Endometrial microvascular endothelial cells (primary cell): ENCODE measurements around the gene IPO11. TPM values are rescaled to one million over a fixed set of nuclear protein-coding genes. Genes with fewer than 3 reads are reported as not detected.

Experiments
- in situ Hi-C: cut with HindIII; loops from 2 replicates; pipeline ENCODE4 v1.10.0; 2017; ENCODE audit warnings: low sequenced_read_pairs, low pct_unique_long_range_greater_than_20kb; ENCODE audit errors: inconsistent ontology term
- total RNA-seq: library from RNA; depleted of rRNA; stranded (reverse); fragments of >200 nt; gene quantifications from one replicate; pipeline ENCODE4 v1.2.3, GENCODE V29; 2015; ENCODE audit errors: inconsistent ontology term

IPO11 gene
- total RNA-seq, 1 donor from 2014 or later, result 67.8 TPM

DNA sequence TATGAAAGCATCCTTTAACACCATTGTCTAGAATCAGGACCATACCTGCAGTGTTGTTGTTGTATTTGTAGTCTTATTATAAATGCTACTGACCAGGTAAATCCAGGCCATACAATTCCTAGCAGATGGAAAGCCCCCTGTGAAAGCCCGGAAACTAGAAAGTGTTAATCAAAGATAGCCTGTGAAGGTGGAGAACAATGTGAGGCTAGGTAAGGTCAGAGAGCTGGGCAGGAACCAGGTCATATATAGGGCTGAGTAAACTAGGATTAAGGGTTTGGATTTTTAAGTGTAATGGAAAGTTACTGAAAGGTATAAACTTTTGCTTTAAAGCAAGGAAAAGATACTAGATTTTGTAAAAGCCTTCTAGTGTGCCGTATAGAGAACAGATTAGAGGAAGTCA is 172.7 kb downstream of the IPO11 start:
- in situ Hi-C loops, result no loop called here

DNA sequence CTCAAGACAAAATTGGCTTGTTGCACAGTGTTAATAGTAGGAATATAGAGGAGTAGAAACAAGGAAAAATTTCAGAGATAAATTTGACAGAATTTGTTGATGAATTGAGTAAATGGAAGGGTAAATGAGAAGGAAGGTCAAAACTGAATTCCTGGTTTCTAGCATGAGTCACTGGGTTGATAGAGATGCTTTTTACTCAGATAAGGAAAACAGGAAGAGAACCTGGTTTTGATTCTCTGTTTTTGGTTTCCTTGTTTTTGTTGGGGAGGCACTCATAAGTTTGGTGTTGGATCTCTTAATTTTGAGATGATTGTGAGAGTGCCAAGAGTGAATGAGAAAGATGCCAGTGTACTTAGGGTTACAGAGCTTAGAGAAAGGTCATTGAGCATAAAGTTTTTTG is 173.2 kb downstream of the IPO11 start:
- in situ Hi-C loops, result no loop called here

- in situ Hi-C loops, result no loop called here
These were observed 175.2 kb downstream of the IPO11 start for GRCh38 chr5:62587737-62588136.

DNA sequence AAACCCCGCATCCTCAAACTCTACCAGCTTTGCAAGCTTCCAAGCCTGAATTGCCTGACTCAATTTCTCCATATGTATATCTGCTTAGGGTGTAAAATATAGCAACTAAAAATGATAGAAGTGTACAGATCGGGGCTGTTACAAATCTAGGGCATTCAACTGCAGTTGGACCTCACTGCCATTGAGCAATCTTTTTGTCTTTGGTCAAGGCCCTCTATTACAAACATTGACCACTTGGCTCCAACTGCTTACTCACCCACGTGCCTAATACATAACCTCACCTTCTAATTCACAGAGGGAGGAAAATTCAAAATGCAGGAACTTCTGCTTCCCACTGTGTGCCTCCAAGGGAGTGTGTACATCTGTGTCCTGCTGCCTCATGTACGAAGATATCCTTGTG is 176.1 kb downstream of the IPO11 start:
- in situ Hi-C loops, result no loop called here

GRCh38 chr5:62589504-62589903 is 176.9 kb downstream of the IPO11 start:
- in situ Hi-C loops, result no loop called here

DNA sequence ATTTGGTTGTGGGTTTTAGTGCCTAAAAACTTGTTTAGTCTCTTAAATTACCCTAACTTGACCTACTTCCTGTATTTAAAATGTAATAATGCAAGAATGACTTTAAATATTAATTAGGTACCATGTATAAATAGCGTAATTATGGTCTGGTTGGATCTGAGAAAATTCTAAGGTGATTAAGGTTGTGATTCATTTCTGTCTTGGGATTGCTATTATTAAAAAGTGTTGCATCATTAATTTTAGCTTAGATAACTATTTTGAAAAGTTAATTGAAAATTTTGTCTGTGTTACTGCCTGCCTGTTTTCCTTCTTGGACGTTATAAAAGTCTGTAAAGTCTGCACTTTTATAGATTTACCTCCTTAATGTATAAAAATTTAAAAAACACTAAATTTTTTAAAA is 177.8 kb downstream of the IPO11 start:
- in situ Hi-C loops, result no loop called here

GRCh38 chr5:62592558-62592957 is 180.0 kb downstream of the IPO11 start:
- in situ Hi-C loops, result no loop called here

GRCh38 chr5:62593331-62593730 is 180.8 kb downstream of the IPO11 start:
- in situ Hi-C loops, result no loop called here

- in situ Hi-C loops, result no loop called here
These were observed 181.9 kb downstream of the IPO11 start for GRCh38 chr5:62594364-62594984.

GRCh38 chr5:62596096-62596495 is 183.5 kb downstream of the IPO11 start:
- in situ Hi-C loops, result no loop called here

DNA sequence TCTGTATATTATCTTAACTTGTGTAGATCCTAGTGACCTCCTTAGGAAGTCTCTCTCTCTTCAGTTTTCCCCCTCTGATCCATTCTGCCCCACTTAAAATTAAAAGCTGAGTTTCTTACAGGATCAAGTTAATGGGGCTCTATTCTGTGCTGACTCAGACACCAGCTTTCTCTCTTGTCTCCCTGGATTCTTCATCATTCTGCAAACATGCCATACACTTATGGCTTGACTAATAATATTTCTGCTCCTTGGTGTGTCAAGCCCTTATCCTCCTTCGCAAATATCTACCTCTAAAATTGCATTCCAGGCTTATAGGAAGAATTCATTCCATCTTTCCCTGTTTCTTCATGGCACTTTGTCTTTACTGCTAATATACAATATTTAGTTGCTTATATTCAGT is 184.1 kb downstream of the IPO11 start:
- in situ Hi-C loops, result no loop called here

- in situ Hi-C loops, result no loop called here
These were observed 184.8 kb downstream of the IPO11 start for GRCh38 chr5:62597314-62597713.

DNA sequence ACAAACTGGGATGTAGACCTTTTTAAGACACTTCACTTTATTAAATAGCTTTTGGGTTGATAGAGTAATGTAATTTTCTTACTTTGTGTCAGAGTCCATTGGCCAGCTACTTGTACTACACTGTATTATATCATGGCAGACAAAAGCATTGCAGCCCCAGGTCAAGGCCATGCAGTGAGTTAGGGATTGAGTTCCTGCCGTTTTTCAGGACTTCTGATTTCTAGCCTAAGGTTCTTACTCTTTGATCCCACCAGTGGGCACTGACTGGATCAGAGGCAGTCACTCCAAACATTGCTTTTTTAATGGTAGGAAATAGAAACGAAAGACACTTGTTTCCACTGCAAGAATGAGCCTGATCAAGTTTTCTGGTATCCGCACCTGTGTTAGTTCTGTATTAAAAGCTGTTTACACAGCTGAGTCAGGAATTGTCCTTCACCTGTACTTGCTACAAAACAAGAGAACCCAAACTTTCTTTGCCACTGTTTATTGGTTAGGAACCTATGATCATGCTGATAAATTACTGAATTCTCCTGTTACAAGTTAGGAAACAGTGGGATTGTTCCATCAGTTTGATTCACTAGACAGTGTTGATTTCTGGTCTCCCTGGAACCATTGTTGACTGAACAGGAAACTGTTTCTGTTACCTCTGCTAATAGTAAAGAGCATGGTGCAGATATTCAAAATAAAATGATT is 188.1 kb downstream of the IPO11 start:
- in situ Hi-C loops, result no loop called here

DNA sequence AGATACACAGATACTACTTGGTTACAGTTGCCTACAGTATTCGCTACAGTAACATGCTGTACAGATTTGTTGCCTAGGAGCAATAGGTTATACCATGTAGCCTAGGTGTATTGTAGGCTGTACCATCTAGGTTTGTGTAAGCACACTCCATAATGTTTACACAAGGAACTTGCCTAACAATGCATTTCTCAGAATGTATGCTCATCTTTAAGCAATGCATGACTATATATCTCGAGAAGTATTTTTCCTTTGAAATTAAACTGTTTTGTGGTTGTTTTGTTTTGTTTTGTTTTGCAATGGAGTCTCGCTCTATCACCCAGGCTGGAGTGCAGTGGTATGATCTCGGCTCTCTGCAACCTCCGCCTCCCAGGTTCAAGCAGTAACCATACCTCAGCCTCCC is 191.4 kb downstream of the IPO11 start:
- in situ Hi-C loops, result no loop called here

DNA sequence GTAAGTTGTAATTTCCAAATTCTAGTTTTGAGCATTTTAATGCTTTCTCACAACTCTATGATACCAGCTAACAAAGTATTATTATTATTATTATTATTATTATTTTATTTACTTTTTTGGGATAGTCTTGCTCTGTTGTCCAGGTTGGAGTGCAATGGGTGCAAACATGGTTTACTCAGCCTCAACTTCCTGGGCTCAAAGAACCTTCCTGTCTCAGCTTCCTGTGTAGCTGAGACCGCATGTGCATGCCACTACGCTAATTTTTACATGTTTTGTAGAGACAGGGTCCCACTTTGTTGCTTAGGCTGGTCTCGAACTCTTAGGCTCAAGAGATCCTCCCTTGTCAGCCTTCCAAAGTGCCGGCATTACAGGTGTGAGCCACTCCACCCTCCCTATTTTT is 193.1 kb downstream of the IPO11 start:
- in situ Hi-C loops, result no loop called here

DNA sequence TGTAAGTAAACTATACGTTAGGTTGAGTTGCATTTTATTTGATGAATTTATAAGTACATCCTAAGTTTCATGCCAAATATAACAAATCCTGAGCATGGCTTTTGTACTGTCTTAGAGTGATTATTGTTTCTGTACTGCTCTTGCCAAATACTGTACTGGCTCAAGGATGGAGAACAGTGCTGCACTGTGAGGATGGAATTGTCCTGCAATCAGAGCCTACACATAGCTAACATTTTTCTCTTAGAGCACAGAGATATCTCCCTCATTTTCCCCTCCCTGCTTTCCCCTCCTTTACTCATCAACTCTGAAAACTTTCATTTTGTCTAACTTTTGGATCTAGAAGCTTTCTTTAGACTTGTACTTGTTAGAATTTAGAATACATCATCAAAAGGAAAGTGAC is 194.3 kb downstream of the IPO11 start:
- in situ Hi-C loops, result no loop called here

- in situ Hi-C loops, result no loop called here
These were observed 195.1 kb downstream of the IPO11 start for GRCh38 chr5:62607615-62608014.

- in situ Hi-C loops, result no loop called here
These were observed 196.3 kb downstream of the IPO11 start for GRCh38 chr5:62608529-62609511.

- in situ Hi-C loops, result no loop called here
These were observed 201.8 kb downstream of the IPO11 start for GRCh38 chr5:62614355-62614754.
